SK-N-SH treated with all-trans-retinoic acid at 6 μM for 48 hours (cell line): ENCODE data around the gene MRPL9.
"Not testable (repeated sequence)": the region's sequence is repeated elsewhere in the genome, so short reads cannot be mapped to it uniquely, and the experiment has no call there.

ENCODE experiments used
- ATAC-seq: fragments of 200-7000 bp; cut with Tn5 transposase; 3 replicates; pipeline ENCODE4 v1.9.1; 2020; ENCODE audit warnings: mild to moderate bottlenecking, moderate library complexity
- ARNTL ChIP-seq: fragments of 450-650 bp; formaldehyde crosslinking; IDR thresholded peaks from 2 replicates; pipeline ENCODE4 v1.5.0; 2020; ENCODE audit warnings: low read depth, mild to moderate bottlenecking, moderate library complexity, borderline replicate concordance
- BACH2 ChIP-seq: fragments of 250-450 bp; sonication (Bioruptor Pico); IDR thresholded peaks from 2 replicates; pipeline ENCODE4 v1.9.0; 2021; ENCODE audit warnings: mild to moderate bottlenecking, borderline replicate concordance
- CSDC2 ChIP-seq: fragments of 250-450 bp; sonication (Bioruptor Pico); IDR thresholded peaks from 2 replicates; pipeline ENCODE4 v1.5.0; 2020; ENCODE audit warnings: mild to moderate bottlenecking, moderate library complexity
- ESRRG ChIP-seq: fragments of 250-450 bp; sonication (Bioruptor Pico); IDR thresholded peaks from 2 replicates; pipeline ENCODE4 v1.6.1; 2021; ENCODE audit warnings: mild to moderate bottlenecking
- GLIS3 ChIP-seq: fragments of 250-450 bp; sonication (Bioruptor Pico); IDR thresholded peaks from 2 replicates; pipeline ENCODE4 v1.5.0; 2020; ENCODE audit warnings: mild to moderate bottlenecking, moderate library complexity
- ISL1 ChIP-seq: fragments of 250-450 bp; sonication (Bioruptor Pico); IDR thresholded peaks from 2 replicates; pipeline ENCODE4 v2.1.2; 2022; ENCODE audit warnings: mild to moderate bottlenecking, moderate library complexity
- OSR1 ChIP-seq: fragments of 250-450 bp; sonication (Bioruptor Pico); IDR thresholded peaks from 2 replicates; pipeline ENCODE4 v1.8.0; 2022; ENCODE audit warnings: moderate library complexity, mild to moderate bottlenecking, inconsistent platforms
- PATZ1 ChIP-seq: fragments of 250-450 bp; sonication (Bioruptor Pico); IDR thresholded peaks from 2 replicates; pipeline ENCODE4 v1.8.0; 2020; ENCODE audit warnings: mild to moderate bottlenecking, moderate library complexity, borderline replicate concordance
- PPARA ChIP-seq: fragments of 250-450 bp; sonication (Bioruptor Pico); IDR thresholded peaks from 2 replicates; pipeline ENCODE4 v1.5.0; 2020; ENCODE audit warnings: mild to moderate bottlenecking, borderline replicate concordance
- RARB ChIP-seq: fragments of 250-450 bp; sonication (Bioruptor Pico); IDR thresholded peaks from 2 replicates; pipeline ENCODE4 v1.8.0; 2021; ENCODE audit warnings: mild to moderate bottlenecking, moderate library complexity
- SNAI2 ChIP-seq: fragments of 250-450 bp; sonication (Bioruptor Pico); IDR thresholded peaks from 2 replicates; pipeline ENCODE4 v1.5.0; 2020; ENCODE audit warnings: mild to moderate bottlenecking, moderate library complexity
- TCF4 ChIP-seq: fragments of 250-450 bp; sonication (Bioruptor Pico); IDR thresholded peaks from 2 replicates; pipeline ENCODE4 v1.8.0; 2021; ENCODE audit warnings: mild to moderate bottlenecking, moderate library complexity, borderline replicate concordance
- TOX ChIP-seq: fragments of 250-450 bp; sonication (Bioruptor Pico); IDR thresholded peaks from 2 replicates; pipeline ENCODE4 v1.8.0; 2021; ENCODE audit warnings: mild to moderate bottlenecking, moderate library complexity, borderline replicate concordance
- ZC3H10 ChIP-seq: fragments of 250-450 bp; sonication (Bioruptor Pico); IDR thresholded peaks from 2 replicates; pipeline ENCODE4 v1.5.1; 2021; ENCODE audit warnings: mild to moderate bottlenecking, moderate library complexity
- ZFP30 ChIP-seq: fragments of 450-650 bp; formaldehyde crosslinking; IDR thresholded peaks from 2 replicates; pipeline ENCODE4 v1.5.0; 2022; ENCODE audit warnings: mild to moderate bottlenecking, moderate library complexity
- ZNF565 ChIP-seq: fragments of 450-650 bp; formaldehyde crosslinking; conservative IDR thresholded peaks from 2 replicates; pipeline ENCODE4 v1.5.0; 2020; ENCODE audit warnings: low read depth, mild to moderate bottlenecking, moderate library complexity
- ZNF70 ChIP-seq: fragments of 450-650 bp; formaldehyde crosslinking; IDR thresholded peaks from 2 replicates; pipeline ENCODE4 v1.5.0; 2020; ENCODE audit warnings: mild to moderate bottlenecking, moderate library complexity
- ZNF8 ChIP-seq: fragments of 450-650 bp; formaldehyde crosslinking; IDR thresholded peaks from 2 replicates; pipeline ENCODE4 v1.5.0; 2020; ENCODE audit warnings: mild to moderate bottlenecking, moderate library complexity
- TF ChIP-seq, protein P1 (sequence below): fragments of 250-450 bp; sonication (Bioruptor Pico); IDR thresholded peaks from 2 replicates; pipeline ENCODE4 v1.5.1; 2021; ENCODE audit warnings: mild to moderate bottlenecking, moderate library complexity
- TF ChIP-seq, protein P2 (sequence below): fragments of 250-450 bp; sonication (Bioruptor Pico); IDR thresholded peaks from 2 replicates; pipeline ENCODE4 v1.5.0; 2020; ENCODE audit warnings: mild to moderate bottlenecking, moderate library complexity

The MRPL9 gene

GRCh38 chr1:151782741-151783140 lies 19.4 kb upstream of the MRPL9 start:
- ATAC-seq: no peak
- TF ChIP-seq PPARA (CRISPR knock-in tag): no peak
- TF ChIP-seq TOX (CRISPR knock-in tag): no peak
- TF ChIP-seq ZNF70 (CRISPR knock-in tag): no peak
- TF ChIP-seq TCF4 (CRISPR knock-in tag): no peak
- TF ChIP-seq, protein P1, sequence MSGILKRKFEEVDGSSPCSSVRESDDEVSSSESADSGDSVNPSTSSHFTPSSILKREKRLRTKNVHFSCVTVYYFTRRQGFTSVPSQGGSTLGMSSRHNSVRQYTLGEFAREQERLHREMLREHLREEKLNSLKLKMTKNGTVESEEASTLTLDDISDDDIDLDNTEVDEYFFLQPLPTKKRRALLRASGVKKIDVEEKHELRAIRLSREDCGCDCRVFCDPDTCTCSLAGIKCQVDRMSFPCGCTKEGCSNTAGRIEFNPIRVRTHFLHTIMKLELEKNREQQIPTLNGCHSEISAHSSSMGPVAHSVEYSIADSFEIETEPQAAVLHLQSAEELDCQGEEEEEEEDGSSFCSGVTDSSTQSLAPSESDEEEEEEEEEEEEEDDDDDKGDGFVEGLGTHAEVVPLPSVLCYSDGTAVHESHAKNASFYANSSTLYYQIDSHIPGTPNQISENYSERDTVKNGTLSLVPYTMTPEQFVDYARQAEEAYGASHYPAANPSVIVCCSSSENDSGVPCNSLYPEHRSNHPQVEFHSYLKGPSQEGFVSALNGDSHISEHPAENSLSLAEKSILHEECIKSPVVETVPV (CRISPR knock-in tag): no peak
- no peak for TF ChIP-seq BACH2 (CRISPR knock-in tag)
- no peak for TF ChIP-seq PATZ1
- no peak for TF ChIP-seq GLIS3 (CRISPR knock-in tag)
- no peak for TF ChIP-seq SNAI2 (CRISPR knock-in tag)
- no peak for TF ChIP-seq ESRRG (CRISPR knock-in tag)
- no peak for TF ChIP-seq ISL1 (CRISPR knock-in tag)
- no peak for TF ChIP-seq ZC3H10 (CRISPR knock-in tag)
- TF ChIP-seq RARB (CRISPR knock-in tag): no peak

DNA sequence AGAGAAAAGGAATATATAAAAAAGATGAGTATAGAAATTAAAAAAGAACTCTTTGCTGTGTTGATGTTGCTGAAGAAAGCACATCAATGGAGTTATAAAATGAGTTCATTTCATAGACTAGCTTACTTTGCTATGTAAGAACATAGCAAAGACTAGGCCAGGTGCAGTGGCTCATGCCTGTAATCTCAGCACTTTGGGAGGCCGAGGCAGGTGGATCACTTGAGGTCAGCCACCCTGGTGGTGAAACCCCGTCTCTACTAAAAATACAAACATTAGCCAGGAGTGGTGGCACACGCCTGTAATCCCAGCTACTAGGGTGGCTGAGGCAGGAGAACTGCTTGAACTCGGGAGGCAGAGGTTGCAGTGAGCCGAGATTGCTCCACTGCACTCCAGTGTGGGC lies 18.7 kb upstream of the MRPL9 start:
- not testable (repeated sequence) for ATAC-seq

GRCh38 chr1:151780736-151781135 lies 17.4 kb upstream of the MRPL9 start:
- not testable (repeated sequence) for ATAC-seq

DNA sequence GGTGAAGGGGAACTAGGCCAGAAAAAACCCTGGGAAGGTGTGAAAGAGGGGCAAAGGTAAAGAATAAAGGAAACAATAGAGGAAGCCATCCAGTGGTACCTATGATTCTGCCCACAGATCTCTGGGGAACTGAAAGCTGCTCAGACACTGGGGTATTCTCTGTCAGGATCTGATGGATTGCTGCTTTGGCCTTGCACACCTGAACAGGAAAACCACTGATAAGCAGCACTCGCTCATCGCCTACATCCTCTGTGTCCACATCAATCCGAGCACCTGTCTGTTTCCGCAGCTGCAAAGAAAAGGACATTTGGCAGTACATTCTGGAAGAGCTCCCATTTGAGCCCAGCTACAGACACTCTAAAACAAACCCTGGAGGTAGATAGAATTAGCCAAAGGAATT lies 16.6 kb upstream of the MRPL9 start:
- ATAC-seq: no peak
- TF ChIP-seq ZNF8: no peak
- TF ChIP-seq ZNF70 (CRISPR knock-in tag): no peak
- TF ChIP-seq, protein P2, sequence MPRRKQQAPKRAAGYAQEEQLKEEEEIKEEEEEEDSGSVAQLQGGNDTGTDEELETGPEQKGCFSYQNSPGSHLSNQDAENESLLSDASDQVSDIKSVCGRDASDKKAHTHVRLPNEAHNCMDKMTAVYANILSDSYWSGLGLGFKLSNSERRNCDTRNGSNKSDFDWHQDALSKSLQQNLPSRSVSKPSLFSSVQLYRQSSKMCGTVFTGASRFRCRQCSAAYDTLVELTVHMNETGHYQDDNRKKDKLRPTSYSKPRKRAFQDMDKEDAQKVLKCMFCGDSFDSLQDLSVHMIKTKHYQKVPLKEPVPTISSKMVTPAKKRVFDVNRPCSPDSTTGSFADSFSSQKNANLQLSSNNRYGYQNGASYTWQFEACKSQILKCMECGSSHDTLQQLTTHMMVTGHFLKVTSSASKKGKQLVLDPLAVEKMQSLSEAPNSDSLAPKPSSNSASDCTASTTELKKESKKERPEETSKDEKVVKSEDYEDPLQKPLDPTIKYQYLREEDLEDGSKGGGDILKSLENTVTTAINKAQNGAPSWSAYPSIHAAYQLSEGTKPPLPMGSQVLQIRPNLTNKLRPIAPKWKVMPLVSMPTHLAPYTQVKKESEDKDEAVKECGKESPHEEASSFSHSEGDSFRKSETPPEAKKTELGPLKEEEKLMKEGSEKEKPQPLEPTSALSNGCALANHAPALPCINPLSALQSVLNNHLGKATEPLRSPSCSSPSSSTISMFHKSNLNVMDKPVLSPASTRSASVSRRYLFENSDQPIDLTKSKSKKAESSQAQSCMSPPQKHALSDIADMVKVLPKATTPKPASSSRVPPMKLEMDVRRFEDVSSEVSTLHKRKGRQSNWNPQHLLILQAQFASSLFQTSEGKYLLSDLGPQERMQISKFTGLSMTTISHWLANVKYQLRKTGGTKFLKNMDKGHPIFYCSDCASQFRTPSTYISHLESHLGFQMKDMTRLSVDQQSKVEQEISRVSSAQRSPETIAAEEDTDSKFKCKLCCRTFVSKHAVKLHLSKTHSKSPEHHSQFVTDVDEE (CRISPR knock-in tag): no peak
- no peak for TF ChIP-seq ZNF565 (CRISPR knock-in tag)
- no peak for TF ChIP-seq ESRRG (CRISPR knock-in tag)
- TF ChIP-seq ZC3H10 (CRISPR knock-in tag): no peak
- TF ChIP-seq PATZ1: no peak
- TF ChIP-seq GLIS3 (CRISPR knock-in tag): no peak
- TF ChIP-seq ARNTL (CRISPR knock-in tag): no peak
- no peak for TF ChIP-seq TOX (CRISPR knock-in tag)
- TF ChIP-seq PPARA (CRISPR knock-in tag): no peak
- no peak for TF ChIP-seq ZFP30 (CRISPR knock-in tag)
- no peak for TF ChIP-seq CSDC2 (CRISPR knock-in tag)
- TF ChIP-seq TCF4 (CRISPR knock-in tag): no peak
- TF ChIP-seq, protein P1 (CRISPR knock-in tag): no peak
- no peak for TF ChIP-seq OSR1 (CRISPR knock-in tag)
